ENCODE measurements around the gene PRAF2.

The PRAF2 gene, protein sequence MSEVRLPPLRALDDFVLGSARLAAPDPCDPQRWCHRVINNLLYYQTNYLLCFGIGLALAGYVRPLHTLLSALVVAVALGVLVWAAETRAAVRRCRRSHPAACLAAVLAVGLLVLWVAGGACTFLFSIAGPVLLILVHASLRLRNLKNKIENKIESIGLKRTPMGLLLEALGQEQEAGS

DNA sequence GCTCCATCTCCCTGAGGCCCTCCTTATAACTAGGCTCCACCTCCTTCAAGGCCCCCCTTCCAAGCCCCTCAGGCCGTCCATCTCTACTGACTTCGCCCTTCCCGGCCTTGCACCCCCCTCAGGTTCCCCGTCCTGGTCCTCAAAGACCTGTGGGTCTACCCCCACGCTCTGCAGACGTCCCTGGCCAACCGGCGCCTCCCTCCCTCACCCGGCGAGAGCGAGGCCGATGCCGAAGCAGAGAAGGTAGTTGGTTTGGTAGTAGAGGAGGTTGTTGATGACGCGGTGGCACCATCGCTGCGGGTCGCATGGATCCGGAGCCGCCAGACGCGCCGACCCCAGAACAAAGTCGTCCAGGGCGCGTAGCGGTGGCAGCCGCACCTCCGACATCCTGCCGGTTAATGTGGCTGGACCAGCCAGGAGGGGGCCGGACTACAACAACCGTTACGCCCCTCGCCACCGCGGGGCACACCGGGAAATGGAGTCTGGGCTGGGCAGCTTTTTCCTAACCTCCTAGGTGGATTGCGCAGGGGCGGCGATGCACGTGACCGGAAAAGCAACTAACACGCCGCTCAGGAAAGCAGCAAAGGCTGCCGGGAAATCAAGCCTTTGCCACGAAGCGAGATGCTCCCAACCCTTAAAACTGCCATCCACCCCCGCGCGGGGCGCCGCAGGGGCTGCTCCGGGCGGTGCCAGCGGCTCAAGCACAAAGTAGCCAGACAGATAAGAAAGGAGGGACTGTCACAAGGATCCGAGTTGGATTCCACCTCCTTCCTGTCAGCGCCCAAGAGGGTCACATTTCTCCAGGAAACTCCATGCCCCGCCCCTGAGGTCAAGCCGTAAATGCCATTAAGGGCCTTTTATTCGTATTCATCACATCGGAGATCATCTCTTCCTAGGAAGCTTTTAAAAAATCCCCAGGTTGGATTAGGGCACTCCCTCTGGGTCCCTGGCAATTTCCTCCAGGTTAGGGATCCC lies at the start of gene PRAF2:
TSS of gene PRAF2 (minus strand) at position 402 of the 975 bp plus-strand sequence. CDS start at position 387, 15 bp downstream.
- DNase-seq = peak; percentile 81 to 89 (median 84)

DNA sequence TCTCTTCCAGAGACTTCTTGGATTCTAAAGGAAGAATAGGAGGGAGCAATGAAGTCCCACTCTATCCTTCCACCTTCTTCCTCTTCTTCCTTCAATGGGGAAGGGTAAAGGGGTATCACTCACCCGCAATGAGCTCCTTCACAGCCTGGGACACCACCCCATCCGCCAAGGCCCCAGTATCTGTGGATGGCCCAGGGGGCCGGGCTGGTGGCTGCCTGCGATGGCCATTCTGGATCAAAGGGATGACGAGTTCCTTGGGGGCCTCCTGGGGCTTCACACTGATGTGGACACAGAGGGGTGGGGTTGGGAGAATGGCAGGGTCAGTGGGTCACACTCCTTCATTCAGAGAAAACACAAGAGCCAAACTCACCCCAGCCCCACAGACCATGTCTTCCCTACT lies 48.7 kb upstream of the PRAF2 start:
- no peak for DNase-seq

DNA sequence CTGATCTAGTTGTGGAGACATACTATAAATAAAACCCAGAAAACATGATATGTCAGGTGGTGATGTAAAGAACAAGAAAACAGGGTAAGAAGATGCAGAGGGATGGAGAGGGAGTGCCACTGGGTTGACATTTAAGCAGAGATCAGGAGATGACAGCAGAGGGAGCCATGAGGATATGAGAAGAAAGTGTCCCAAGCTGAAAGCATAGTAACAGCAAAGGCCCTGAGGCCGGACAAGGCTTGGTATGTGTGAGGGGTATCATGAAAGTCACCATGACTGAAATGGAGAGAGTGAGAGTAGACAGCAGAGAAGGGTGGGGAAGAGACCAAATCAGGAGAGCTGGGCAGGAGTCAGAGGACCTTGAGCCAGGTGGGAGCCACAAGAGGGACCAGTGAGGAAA lies 46.3 kb upstream of the PRAF2 start:
- no peak for DNase-seq

DNA sequence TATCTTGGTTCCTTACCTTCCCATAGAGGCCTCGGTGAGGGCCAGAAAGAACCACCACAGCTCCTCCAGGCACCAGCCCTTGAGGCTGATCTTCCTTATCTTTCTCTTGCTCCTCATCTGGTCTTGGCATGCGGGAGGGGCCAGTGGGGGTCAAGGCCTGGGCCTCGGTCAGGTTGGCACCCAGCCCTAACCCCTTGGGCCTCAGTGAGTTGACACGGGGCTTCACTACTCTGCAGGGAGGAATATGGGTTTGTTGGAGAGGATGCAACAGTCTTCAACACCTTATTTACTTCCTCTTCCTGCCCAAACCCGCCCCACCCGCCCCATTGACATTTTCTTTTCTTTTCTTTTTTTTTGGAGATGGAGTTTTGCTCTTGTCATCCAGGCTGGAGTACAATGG lies 43.8 kb upstream of the PRAF2 start:
- peak in 1 of 6 experiments; percentile 6 for DNase-seq

DNA sequence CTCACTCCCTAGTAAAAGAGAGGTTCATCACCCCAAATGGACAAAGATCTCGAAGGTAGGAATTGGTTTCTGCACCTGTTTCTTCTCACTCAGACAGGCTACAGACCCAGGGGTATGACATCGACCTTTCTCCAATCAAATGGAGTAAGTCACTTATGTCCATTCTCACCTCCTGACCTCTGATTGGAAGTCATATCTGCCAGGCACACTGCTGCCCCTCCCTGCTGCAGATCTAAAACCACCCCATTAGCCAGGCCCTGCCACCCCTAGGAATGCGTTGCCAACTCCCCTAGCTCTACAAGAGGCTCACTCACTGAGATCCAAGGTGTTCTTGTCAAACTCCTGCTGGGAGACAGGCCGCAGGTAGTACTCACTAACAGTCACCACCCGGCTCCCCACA lies 42.9 kb upstream of the PRAF2 start:
- no peak for DNase-seq

DNA sequence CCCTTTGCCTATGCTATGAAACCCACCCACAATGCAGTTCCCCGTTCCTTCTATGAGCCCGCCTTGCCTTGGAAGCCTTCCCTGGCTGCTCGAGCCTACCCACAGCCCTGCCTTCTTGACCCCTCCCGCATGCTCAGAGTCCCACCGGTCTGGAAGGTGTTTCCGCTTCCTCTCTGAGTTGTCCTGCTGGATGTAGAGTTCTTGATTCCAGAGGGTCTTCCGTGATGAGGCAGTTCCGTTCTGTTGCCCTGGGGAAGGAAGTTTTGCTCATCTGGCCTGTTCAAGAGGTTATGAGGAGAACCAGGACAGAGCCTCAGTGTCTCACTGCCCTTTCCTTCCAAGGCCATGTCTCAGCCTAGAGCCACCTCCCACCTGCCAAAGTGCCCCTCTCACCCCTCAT lies 42.3 kb upstream of the PRAF2 start:
- DNase-seq = no peak

DNA sequence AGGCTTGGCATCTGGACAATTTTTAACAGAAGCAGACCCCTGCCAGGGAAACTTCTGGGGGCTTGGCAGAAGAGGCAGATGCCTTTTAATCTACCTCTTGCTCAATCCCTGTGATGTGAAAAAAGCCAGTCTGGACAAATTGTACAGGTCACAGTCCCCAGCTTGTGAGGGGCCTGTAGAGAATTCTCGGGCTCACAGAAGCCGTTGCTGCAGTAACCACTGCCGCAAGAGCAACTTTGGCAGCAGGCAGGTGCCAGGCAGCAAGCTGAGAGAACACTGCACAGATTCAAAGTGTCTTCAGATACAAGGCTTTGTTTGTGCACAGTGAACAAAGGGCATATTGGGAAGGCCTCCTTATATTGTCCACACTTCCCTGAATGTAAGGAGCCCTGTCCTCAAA lies 38.0 kb upstream of the PRAF2 start:
- no peak for DNase-seq

DNA sequence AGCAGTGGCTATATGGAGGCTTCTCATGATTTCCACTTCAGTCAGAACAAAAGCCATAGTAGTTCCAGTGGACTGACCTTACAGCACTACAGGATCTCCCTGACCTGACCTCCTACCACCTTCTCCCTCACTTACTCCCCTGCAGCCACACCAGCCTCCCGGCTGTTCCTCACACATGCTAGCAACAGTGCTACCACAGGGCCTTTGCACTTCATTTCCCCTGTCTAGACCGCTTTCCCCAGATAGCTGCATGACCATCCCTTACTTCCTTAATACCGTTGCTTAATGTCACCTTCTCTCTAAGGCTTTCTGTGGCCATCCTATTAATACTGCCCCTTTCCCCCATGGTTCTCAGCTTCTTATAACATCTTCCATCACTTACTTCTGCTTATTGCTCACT lies 36.6 kb upstream of the PRAF2 start:
- DNase-seq = no peak

DNA sequence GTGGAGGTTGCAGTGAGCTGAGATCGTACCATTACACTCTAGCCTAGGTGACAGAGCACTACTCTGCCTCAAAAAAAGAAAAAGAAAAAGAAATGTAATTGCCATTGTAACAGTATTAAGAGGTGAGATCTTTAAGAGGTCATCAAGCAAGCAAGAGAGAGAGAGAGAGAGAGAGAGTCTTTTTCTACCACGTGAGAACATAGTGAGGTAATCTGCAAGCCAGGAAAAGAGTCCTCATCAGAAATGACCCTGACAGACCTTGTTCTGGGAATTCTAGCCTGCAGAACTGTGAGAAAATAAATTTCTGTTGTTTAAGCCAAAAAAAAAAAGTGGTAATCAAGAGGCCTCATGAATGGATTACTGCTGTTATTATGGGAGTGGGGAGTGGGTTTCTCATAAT lies 34.8 kb upstream of the PRAF2 start:
- no peak for DNase-seq

DNA sequence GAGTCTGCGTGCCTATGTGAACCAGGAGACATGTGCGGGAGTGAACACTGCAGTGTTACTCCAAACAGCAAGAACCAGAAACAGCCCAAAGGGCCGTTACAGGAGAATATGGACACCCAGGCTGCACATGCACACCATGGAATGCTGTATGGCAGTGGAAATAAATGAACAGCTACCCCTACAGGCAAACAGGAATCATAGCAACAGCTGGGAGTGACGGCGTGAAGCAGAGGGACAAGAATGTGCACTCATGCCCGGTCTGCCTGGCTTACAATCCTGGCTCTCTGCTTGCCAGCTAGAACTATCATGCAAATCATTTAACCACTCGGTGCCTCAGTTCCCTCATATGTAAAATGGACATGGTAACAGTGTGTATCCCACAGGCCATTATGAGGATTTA lies 33.1 kb upstream of the PRAF2 start:
- no peak for DNase-seq

DNA sequence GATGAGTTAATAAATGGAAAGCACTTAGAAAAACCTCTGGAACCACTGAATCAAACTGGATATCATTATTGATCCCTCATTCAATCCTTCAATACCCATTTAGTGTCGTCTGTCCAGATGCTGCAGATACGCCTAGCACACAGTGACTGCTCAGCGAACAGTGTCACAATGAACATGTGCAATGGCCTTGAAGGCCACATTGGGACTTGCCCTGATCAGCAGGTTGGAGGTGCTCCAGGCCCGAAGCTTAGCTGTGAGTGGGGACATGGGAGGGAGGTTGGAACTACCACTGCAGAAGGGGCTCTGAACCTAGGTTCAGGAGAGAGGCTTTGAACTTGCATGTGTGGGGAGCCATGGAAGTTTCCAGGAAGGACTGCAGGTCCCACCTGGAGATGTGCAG lies 32.5 kb upstream of the PRAF2 start:
- DNase-seq = no peak

DNA sequence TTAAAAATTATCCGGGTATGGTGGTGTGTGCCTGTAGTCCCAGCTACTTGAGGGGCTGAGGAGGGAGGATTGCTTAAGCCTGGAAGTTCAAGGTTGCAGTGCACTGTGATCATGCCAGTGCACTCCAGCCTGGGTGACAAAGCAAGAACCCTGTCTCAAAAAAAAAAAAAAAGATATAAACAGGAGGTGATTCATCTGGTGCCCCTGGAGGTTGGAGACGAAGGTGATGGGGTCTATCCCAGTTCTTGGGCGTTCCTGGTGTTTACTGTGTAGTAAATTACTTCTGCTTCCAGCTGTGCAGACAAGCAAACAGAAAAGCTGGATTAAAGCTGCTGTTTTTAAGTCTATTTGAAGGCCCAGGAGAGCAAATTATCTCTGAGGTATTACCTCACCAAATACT lies 29.8 kb upstream of the PRAF2 start:
- no peak for DNase-seq

DNA sequence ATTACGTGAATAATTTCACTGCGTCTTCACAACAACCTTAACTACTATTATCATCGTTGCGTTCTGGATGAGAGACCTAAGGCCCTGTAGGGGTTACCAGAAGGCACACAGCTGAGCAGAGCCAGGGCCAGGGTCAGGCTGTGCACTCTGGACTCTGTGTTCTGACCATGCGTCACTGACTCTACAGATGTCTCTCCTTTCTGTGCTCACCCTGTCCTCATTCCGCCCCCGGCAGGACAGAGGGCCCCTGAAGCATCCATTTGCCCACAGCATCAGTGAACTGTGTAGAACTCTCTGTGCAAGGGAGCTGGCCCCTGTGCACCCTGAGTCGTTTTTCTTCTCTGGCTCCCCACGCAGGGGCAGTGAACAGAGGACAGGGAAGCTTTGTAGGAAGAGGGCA lies 28.4 kb upstream of the PRAF2 start:
- DNase-seq = no peak

DNA sequence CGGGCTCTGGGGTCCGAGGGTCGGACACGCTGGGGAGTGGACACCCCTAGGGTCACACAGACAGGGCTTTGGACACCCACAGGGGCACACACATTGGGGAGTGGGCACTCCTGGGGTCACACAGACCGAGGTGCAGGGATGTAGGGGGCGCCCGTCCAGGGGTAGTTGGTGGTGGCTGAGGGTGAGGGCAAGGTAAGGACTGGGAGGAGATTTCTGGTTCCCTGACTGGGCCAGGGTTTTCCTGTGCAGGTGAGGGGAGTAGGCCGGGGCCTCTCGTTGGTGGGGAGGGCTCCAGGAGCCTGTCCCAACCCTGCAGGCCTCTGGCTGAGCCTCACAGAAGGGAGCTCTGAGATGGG lies 27.8 kb upstream of the PRAF2 start:
- DNase-seq = no peak

DNA sequence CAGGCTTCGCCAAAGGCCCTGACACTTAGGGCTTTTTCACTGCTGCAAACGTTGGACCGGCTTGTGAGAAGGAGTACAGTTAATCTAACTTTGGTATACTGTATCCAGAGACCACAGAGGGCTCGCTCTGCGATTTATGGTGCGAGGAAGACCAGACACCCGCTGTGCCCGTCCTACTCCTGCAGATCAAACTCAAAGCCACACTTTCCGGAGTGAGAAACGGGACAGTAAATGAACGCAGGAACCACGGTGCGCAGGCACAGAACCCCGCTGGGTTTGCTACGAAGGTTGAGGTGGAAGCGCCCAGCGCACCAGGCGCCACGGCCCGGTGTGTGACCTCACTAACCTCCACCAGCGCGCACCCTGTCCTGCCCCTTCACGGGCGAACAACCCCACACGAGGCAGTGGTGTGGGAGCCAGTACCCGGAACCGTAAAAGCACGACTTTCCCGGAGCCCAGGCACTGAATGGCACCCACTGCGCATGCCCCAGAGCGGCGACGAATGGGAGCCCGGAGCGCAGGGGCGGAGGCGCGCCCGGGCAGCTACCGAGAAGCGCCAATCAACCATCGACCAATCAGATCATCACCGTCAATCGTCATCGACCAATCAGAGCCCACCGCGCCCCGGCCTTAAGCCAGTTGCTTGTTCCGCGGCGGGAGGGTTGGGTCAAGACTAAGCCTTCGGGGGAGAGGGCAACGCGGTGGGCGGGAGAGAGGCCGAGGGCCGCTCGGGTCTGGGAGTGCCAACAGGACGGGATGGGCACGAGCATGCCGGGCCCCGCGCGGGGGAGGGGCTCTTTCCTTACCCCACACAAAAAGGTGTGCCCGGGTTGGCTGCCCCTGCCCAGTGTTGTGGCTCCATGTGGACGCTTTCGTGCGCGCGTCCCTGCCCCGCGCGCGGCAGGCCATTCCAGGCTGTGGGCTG lies 27.2 kb upstream of the PRAF2 start:
- peak; percentile 78 to 89 (median 86) for DNase-seq

DNA sequence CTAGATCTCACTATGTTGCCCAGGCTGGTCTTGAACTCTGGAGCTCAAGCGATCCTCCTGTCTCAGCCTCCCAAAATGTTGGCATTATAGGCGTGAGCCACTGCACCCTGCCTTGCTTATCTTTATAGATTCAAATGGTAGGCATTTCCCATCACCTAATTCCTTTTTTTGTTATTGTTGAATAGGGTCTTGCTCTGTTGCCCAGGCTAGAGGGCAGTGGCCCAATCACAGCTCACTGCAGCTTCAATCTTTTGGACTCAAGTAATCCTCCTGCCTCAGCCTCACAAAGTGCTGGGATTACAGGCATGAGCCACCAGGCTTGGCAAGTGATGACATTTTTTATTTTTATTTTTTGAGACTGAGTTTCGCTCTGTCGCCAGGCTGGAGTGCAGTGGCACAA lies 22.6 kb upstream of the PRAF2 start:
- DNase-seq = no peak

DNA sequence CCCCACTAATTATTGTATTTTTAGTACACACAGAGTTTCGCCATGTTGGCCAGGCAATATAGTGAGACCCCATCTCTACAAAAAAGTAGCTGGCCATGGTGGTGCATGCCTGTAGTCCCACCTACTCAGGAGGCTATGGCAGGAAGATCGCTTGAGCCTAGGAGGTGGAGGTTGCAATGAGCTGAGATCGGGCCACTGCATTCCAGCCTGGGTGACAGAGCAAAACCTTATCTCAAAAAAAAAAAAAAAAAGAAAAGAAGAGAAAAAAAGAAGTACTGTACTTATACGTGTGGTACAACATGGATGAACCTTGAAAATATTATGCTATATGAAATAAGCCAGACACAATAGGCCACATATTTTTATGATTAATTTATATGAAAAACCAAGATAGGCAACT lies 15.8 kb upstream of the PRAF2 start:
- DNase-seq = no peak

DNA sequence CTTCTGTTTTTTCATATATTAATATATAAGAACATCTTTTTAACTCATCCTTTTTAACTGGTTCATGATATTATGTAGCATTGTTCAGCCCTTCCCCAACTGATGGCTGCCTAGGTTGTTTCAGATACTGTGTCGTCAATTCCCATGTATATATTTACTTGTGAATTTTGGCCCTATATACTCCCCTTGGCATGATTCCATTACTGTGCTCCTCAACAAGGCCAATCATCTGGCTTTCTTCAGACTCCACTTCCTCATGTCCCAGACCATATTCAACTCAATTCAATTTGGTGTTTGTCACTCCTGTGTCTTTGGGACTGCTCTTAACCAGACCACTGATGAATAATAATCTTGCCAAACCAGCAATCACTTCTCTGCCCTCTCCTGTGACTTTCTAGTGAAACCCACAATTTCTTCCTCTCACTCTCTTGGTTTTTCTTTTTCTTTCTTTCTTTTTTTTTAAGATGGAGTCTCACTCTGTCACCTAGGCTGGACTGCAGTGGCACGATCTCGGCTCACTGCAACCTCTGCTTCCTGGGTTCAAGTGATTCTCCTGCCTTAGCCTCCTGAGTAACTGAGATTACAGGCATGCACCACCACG lies 8.6 kb upstream of the PRAF2 start:
- DNase-seq = no peak

DNA sequence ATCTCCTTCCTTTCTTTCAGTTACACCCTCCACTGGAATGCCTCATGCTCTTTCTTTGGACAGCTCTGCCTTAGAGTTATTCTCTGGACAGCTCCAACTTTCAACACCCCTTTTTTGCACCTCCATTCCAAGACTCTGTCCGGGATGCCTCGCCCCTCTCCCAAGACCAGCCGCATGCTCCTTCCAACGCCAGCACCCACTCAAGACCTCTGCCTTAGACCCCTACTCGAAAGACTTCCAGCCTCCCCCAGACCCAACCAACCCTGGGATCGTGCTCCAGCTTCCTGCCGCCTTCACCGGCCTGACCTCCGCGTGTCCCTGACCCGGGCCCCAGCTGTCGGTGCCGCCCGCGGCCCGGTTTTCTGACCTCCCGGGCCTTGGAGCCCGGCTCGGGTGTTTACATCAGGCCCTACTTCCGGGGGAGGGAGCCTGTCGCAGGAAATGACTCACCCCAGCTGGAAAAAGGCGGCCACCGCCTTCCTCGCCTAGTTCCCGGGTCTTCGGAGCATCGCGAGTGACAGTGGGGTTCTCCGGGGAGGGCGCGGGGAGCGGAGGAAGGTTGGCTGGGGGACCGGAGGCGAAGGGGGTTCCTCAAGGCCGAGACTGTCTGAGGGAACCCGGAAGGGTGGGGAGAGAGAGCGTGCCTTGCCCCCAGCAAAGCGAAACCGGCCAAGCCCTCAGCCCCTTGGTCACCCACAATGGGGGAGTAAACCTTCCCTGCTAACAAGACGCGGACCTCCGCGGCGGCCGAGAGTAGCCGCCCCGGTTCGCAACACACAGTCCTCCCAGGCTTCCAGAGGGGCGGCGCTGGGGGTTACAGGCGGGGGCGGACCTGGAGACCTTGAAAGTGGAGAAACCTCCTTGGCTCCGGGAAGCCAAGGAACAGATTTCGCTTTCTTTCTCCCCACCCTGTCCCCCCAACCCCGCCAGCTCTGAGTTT lies 6.0 kb upstream of the PRAF2 start, which contains the start of gene WDR45:
TSS of gene WDR45 (minus strand) at position 399 of the 940 bp plus-strand sequence. CDS start 1,792 bp downstream, outside the sequence.
- peak; percentile 45 to 65 (median 58) for DNase-seq

DNA sequence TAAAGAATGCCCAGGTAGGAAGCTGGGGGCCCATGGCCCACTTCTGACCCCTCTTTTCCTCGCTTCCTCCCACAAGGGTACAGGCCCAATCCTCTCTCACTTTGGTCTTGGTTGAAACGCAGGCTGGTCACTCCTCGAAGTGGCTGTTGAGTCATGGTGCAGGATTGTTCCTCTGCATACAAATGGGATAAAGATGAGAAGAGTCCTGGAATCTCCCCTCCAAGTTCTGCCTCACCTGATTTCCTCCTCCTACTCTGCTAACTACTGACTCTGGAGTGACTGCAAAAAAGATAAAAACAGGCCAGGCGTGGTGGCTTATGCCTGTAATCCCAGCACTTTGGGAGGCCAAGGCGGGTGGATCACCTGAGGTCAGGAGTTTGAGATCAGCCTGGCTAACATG lies 4.1 kb upstream of the PRAF2 start:
- no peak for DNase-seq

DNA sequence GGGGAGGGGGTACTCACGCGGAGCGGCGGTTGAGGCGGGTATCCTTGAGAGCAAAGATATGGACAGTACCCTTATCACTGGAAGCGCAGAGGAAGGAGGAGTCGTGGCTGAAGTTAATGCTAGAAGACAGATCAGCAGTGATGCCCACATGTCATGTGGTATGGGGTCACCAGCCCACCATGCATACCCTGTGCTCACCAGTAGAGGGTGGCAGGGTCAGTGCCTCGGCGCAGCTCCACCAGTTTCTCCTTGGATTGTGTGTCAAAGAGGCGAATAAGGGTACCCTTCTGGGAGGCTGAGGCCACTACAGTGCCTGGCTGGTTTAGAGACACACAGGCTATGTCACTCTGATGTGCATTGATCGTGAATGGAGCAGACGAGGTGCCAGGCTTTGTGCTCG lies 1.5 kb upstream of the PRAF2 start:
- no peak for DNase-seq

DNA sequence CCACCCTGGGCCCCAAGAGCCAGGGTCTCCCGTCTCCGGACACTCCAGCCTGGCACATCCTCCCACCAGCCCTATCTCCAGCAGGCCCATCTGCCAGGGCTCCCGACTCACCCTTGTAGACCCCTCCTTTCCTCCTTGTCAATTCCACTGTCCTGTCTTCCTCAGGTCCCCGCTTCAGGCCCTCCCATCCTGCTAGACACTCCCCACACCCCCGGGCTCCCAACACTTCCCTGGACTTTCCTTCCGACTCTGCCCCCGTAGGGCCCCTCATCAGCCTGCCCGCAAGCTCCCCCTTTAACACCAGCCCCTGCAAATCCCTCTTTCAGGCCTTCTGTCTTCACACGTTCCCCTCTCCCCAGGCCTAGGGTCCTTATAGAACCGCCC lies 1.1 kb downstream of the PRAF2 start:
- DNase-seq = no peak

Data from stimulated activated naive CD4-positive, alpha-beta T cell (primary cell).